PFSK-1 (cell line): ENCODE measurements around the gene LYL1.

Source experiments
- POLR2AphosphoS5 ChIP-seq: IDR thresholded peaks from 2 replicates; pipeline ENCODE4 v1.6.1; 2012; ENCODE audit warnings: low read depth, mild to moderate bottlenecking, control low read depth, low read length, moderate library complexity
- TAF1 ChIP-seq: IDR thresholded peaks from 2 replicates; pipeline ENCODE4 v1.6.1; 2012; ENCODE audit warnings: low read length, control low read depth, borderline replicate concordance; ENCODE audit not compliant: insufficient read depth
- TF ChIP-seq, protein P1 (sequence below), 2 experiments: IDR thresholded peaks; 2 replicates each; pipeline versions ENCODE4 v1.6.1 to v1.8.0; 2011 to 2012; ENCODE audit warnings: low read depth in 2 of 2, low read length in 2 of 2, control low read depth in 1 of 2, inconsistent platforms in 1 of 2, mild to moderate bottlenecking in 1 of 2, moderate library complexity in 1 of 2; ENCODE audit not compliant: insufficient read depth in 1 of 2

DNA sequence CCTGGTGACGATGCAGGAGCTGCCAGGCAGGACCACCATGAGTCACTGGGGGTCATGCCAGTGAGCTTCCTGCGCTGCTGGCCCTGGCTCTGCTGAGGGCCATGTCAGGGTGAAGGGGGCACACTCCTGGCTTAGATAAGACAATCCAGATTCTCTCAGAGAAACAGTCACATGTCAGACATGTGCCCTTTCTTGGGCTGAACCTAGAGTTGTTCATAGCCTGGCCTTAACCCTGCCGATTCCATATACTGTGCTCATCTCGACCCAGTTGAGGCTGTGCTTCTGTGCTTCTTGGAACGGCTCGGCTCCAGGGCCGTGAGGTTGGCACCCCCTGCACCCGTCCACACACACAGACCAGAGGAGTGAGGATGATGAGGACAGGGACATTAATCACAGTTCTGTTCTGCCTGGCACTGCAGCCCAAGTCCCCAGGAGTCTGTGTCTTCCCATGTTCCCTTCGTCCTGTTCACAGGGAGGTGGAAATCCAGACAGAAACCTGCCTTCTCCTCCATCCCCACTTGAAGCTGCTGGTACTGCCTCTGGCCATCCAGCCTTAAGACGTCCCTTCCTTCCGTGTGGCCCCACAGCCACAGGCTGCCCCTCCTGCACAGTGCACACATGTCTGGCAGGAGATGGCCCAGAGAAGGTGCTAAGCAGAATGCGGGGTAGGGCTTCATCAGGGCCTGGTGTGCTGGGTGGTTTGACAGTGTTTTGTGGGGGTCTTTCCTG, 50.0 kb downstream of the LYL1 start:
- TF ChIP-seq TAF1, result no peak
- no peak for TF ChIP-seq POLR2AphosphoS5
- TF ChIP-seq, protein P1, sequence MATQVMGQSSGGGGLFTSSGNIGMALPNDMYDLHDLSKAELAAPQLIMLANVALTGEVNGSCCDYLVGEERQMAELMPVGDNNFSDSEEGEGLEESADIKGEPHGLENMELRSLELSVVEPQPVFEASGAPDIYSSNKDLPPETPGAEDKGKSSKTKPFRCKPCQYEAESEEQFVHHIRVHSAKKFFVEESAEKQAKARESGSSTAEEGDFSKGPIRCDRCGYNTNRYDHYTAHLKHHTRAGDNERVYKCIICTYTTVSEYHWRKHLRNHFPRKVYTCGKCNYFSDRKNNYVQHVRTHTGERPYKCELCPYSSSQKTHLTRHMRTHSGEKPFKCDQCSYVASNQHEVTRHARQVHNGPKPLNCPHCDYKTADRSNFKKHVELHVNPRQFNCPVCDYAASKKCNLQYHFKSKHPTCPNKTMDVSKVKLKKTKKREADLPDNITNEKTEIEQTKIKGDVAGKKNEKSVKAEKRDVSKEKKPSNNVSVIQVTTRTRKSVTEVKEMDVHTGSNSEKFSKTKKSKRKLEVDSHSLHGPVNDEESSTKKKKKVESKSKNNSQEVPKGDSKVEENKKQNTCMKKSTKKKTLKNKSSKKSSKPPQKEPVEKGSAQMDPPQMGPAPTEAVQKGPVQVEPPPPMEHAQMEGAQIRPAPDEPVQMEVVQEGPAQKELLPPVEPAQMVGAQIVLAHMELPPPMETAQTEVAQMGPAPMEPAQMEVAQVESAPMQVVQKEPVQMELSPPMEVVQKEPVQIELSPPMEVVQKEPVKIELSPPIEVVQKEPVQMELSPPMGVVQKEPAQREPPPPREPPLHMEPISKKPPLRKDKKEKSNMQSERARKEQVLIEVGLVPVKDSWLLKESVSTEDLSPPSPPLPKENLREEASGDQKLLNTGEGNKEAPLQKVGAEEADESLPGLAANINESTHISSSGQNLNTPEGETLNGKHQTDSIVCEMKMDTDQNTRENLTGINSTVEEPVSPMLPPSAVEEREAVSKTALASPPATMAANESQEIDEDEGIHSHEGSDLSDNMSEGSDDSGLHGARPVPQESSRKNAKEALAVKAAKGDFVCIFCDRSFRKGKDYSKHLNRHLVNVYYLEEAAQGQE (IDR thresholded peaks at IDR 0.05; ENCODE audit: insufficient read depth in 1 of 2, low read depth in 2 of 2, low read length in 2 of 2), result no peak
